Measurements from ENCODE around the gene MEG3.

Gene MEG3

DNA sequence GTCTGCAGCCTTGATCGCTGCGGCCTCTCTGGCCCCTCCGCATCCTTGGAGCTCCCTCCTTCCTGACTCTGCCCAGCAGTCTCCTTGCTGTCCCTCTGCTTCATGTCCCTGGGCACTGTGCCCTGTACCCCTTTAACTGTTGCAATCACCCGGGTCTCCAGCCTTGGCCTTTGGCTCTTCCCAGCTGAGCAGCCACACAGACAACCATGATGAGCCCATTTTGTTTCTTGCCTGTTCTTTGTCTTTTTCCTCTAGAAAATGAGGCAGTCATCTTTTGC is 40.6 kb upstream of the MEG3 start:
- Histone ChIP-seq H3K36me3 (ENCODE audit: control insufficient read depth, low read length) (no peaks in the 10 kb centered on the region), H4K20me1 (ENCODE audit: control insufficient read depth, insufficient read depth, low read depth, low read length) (no peaks in the 10 kb centered on the region), H3K4me2 (ENCODE audit: low read length) (no peak overlapping the region), H3F3A (ENCODE audit: control insufficient read depth, insufficient read depth) (no peaks in the 10 kb centered on the region), H3K4me1 (ENCODE audit: control insufficient read depth, low read length) (no peaks in the 10 kb centered on the region), H3K27me3 (ENCODE audit: control insufficient read depth, low read length) (no peaks in the 10 kb centered on the region), H3K9me3 (ENCODE audit: control insufficient read depth, insufficient read depth, low read length) (no peaks in the 10 kb centered on the region), H3K79me2 (ENCODE audit: control insufficient read depth, low read length) (no peaks in the 10 kb centered on the region), H3K9me2 (replicated peaks; ENCODE audit: control insufficient read depth, low read length) (no peaks in the 10 kb centered on the region), H3K4me3 (ENCODE audit: low read length) (no peak overlapping the region), H3K27ac (ENCODE audit: low read depth, low read length) (no peak overlapping the region)
- TF ChIP-seq EZH2phosphoT487 (IDR thresholded peaks at IDR 0.05; ENCODE audit: borderline replicate concordance, low read length) (no peak), CTCF (IDR thresholded peaks at IDR 0.05; ENCODE audit: low read depth, low read length, poor library complexity, severe bottlenecking) (no peak)

GRCh38 chr14:100785626-100786025 is 40.3 kb upstream of the MEG3 start:
- no peaks in the 10 kb centered on the region for H3K9me3 ChIP-seq (ENCODE audit: control insufficient read depth, insufficient read depth, low read length)
- H3K4me1 ChIP-seq (ENCODE audit: control insufficient read depth, low read length), result no peaks in the 10 kb centered on the region
- H3K27ac ChIP-seq (ENCODE audit: low read depth, low read length), result no peak overlapping the region
- H3K79me2 ChIP-seq (ENCODE audit: control insufficient read depth, low read length), result no peaks in the 10 kb centered on the region
- no peak for TF ChIP-seq CTCF (IDR thresholded peaks at IDR 0.05; ENCODE audit: low read depth, low read length, poor library complexity, severe bottlenecking)
- no peak for TF ChIP-seq EZH2phosphoT487 (IDR thresholded peaks at IDR 0.05; ENCODE audit: borderline replicate concordance, low read length)
- H3K27me3 ChIP-seq (ENCODE audit: control insufficient read depth, low read length), result no peaks in the 10 kb centered on the region
- no peak overlapping the region for H3K4me3 ChIP-seq (ENCODE audit: low read length)
- H4K20me1 ChIP-seq (ENCODE audit: control insufficient read depth, insufficient read depth, low read depth, low read length), result no peaks in the 10 kb centered on the region
- H3F3A ChIP-seq (ENCODE audit: control insufficient read depth, insufficient read depth), result no peaks in the 10 kb centered on the region
- H3K9me2 ChIP-seq (replicated peaks; ENCODE audit: control insufficient read depth, low read length), result no peaks in the 10 kb centered on the region
- H3K4me2 ChIP-seq (ENCODE audit: low read length), result no peak overlapping the region
- H3K36me3 ChIP-seq (ENCODE audit: control insufficient read depth, low read length), result no peaks in the 10 kb centered on the region

- H3K36me3 ChIP-seq (ENCODE audit: control insufficient read depth, low read length), result no peaks in the 10 kb centered on the region
- H3K4me2 ChIP-seq (ENCODE audit: low read length), result no peak overlapping the region
- no peaks in the 10 kb centered on the region for H3K27me3 ChIP-seq (ENCODE audit: control insufficient read depth, low read length)
- TF ChIP-seq EZH2phosphoT487 (IDR thresholded peaks at IDR 0.05; ENCODE audit: borderline replicate concordance, low read length) (no peak), CTCF (IDR thresholded peaks at IDR 0.05; ENCODE audit: low read depth, low read length, poor library complexity, severe bottlenecking) (no peak)
- H3K79me2 ChIP-seq (ENCODE audit: control insufficient read depth, low read length), result no peaks in the 10 kb centered on the region
- H3K27ac ChIP-seq (ENCODE audit: low read depth, low read length), result no peak overlapping the region
- H3F3A ChIP-seq (ENCODE audit: control insufficient read depth, insufficient read depth), result no peaks in the 10 kb centered on the region
- H3K4me1 ChIP-seq (ENCODE audit: control insufficient read depth, low read length), result no peaks in the 10 kb centered on the region
- no peaks in the 10 kb centered on the region for H3K9me3 ChIP-seq (ENCODE audit: control insufficient read depth, insufficient read depth, low read length)
- no peak overlapping the region for H3K4me3 ChIP-seq (ENCODE audit: low read length)
- H3K9me2 ChIP-seq (replicated peaks; ENCODE audit: control insufficient read depth, low read length), result no peaks in the 10 kb centered on the region
- no peaks in the 10 kb centered on the region for H4K20me1 ChIP-seq (ENCODE audit: control insufficient read depth, insufficient read depth, low read depth, low read length)
Measured at GRCh38 chr14:100786131-100786530, 39.8 kb upstream of the MEG3 start.

Measured in DOHH2 (cell line).